Neural progenitor cell (in vitro differentiated cells): ENCODE results near the gene IL5RA. TPM values are rescaled to one million over a fixed set of nuclear protein-coding genes. Genes with fewer than 3 reads are reported as not detected.

Experiments
- DNase-seq: peaks from one replicate; pipeline ENCODE4 v3.0.0-alpha.2; 2016; ENCODE audit warnings: low spot score
- H2AFZ ChIP-seq: fragments of 200-600 bp; sonication (generic); replicated peaks from 2 replicates; pipeline ENCODE4 v1.6.1; 2016; ENCODE audit warnings: antibody characterized with exemption
- H3F3A ChIP-seq: fragments of 200-600 bp; sonication (generic); 2 replicates; pipeline ENCODE4 v1.6.1; 2016; ENCODE audit warnings: antibody characterized with exemption, low read depth
- H3K27ac ChIP-seq: fragments of 200-600 bp; sonication (generic); 2 replicates; pipeline ENCODE4 v1.5.1; 2016; ENCODE audit warnings: mild to moderate bottlenecking
- H3K27me3 ChIP-seq: fragments of 200-600 bp; sonication (generic); 2 replicates; pipeline ENCODE4 v1.6.1; 2016; ENCODE audit warnings: mild to moderate bottlenecking, moderate library complexity
- H3K36me3 ChIP-seq: fragments of 200-600 bp; sonication (generic); 2 replicates; pipeline ENCODE4 v1.5.1; 2016
- H3K4me1 ChIP-seq: fragments of 200-600 bp; sonication (generic); 2 replicates; pipeline ENCODE4 v1.6.1; 2016; ENCODE audit warnings: mixed run types
- H3K4me2 ChIP-seq: fragments of 200-600 bp; sonication (generic); 2 replicates; pipeline ENCODE4 v1.6.1; 2016
- H3K4me3 ChIP-seq: fragments of 200-600 bp; sonication (generic); 2 replicates; pipeline ENCODE4 v1.5.1; 2016
- H3K79me2 ChIP-seq: fragments of 200-600 bp; sonication (generic); 2 replicates; pipeline ENCODE4 v1.6.1; 2016; ENCODE audit warnings: low read depth
- H3K9ac ChIP-seq: fragments of 200-600 bp; sonication (generic); 2 replicates; pipeline ENCODE4 v1.6.1; 2016
- H3K9me3 ChIP-seq: fragments of 200-600 bp; sonication (generic); 2 replicates; pipeline ENCODE4 v1.5.1; 2016; ENCODE audit warnings: low read depth
- H4K20me1 ChIP-seq: fragments of 200-600 bp; sonication (generic); 2 replicates; pipeline ENCODE4 v1.6.1; 2016; ENCODE audit warnings: low read depth
- H3K27ac Mint-ChIP-seq: 3 replicates; pipeline ENCODE4 v1.8.0; 2021; ENCODE audit warnings: mixed read lengths
- H3K27me3 Mint-ChIP-seq: 2 replicates; pipeline ENCODE4 v1.8.0; 2022; ENCODE audit warnings: low read depth, mild to moderate bottlenecking, inconsistent platforms, moderate library complexity, mixed read lengths; ENCODE audit not compliant: insufficient read depth
- H3K36me3 Mint-ChIP-seq: 3 replicates; pipeline ENCODE4 v1.8.0; 2021; ENCODE audit warnings: mixed read lengths
- H3K4me1 Mint-ChIP-seq: 3 replicates; pipeline ENCODE4 v1.8.0; 2021; ENCODE audit warnings: mixed read lengths
- H3K4me3 Mint-ChIP-seq: 3 replicates; pipeline ENCODE4 v1.8.0; 2021; ENCODE audit warnings: mild to moderate bottlenecking, moderate library complexity, mixed read lengths
- H3K9me3 Mint-ChIP-seq: 3 replicates; pipeline ENCODE4 v1.8.0; 2020; ENCODE audit warnings: mixed read lengths
- CTCF ChIP-seq: fragments of 200-600 bp; sonication (generic); IDR thresholded peaks from 2 replicates; pipeline ENCODE4 v1.5.1; 2017; ENCODE audit warnings: antibody characterized with exemption, mild to moderate bottlenecking
- EZH2 ChIP-seq: fragments of 200-600 bp; sonication (generic); IDR thresholded peaks from 2 replicates; pipeline ENCODE4 v1.6.1; 2017; ENCODE audit warnings: antibody characterized with exemption, mild to moderate bottlenecking, moderate library complexity
- EZH2phosphoT487 ChIP-seq: fragments of 200-600 bp; sonication (generic); IDR thresholded peaks from 2 replicates; pipeline ENCODE4 v1.6.1; 2017; ENCODE audit warnings: antibody characterized with exemption
- total RNA-seq: library from RNA; depleted of rRNA; stranded (reverse); fragments of >200 nt; gene quantifications from 2 replicates; pipeline ENCODE4 v1.2.3, GENCODE V29; 2015; ENCODE audit warnings: low replicate concordance

The IL5RA gene
- total RNA-seq, 1 donor from 2014 or later = not detected

GRCh38 chr3:3059645-3060044 is 50.5 kb downstream of the IL5RA start:
- H3K27me3 Mint-ChIP-seq = no peaks in the 10 kb centered on the region
- TF ChIP-seq EZH2phosphoT487 = no peak
- TF ChIP-seq EZH2 = no peak
- no peak for TF ChIP-seq CTCF
- no peaks in the 10 kb centered on the region for H3K9me3 ChIP-seq
- DNase-seq = no peak
- H3K36me3 ChIP-seq = no peaks in the 10 kb centered on the region
- H3K36me3 Mint-ChIP-seq = no peaks in the 10 kb centered on the region
- no peak overlapping the region for H3K4me3 Mint-ChIP-seq
- H4K20me1 ChIP-seq = no peaks in the 10 kb centered on the region
- no peak overlapping the region for H3K27ac Mint-ChIP-seq
- no peak overlapping the region for H2AFZ ChIP-seq
- H3K4me3 ChIP-seq = no peak overlapping the region
- no peak overlapping the region for H3K27ac ChIP-seq
- H3K4me1 ChIP-seq = peaks cover 16% of the 10 kb centered on the region
- peaks cover 9% of the 10 kb centered on the region for H3K4me1 Mint-ChIP-seq
- no peaks in the 10 kb centered on the region for H3K27me3 ChIP-seq
- H3K9me3 Mint-ChIP-seq = no peaks in the 10 kb centered on the region
- no peaks in the 10 kb centered on the region for H3K79me2 ChIP-seq
- H3F3A ChIP-seq = no peaks in the 10 kb centered on the region
- H3K9ac ChIP-seq = no peak overlapping the region
- peak overlapping the region; percentile 61 for H3K4me2 ChIP-seq

GRCh38 chr3:3053974-3054373 is 56.2 kb downstream of the IL5RA start:
- H3K27me3 Mint-ChIP-seq = no peaks in the 10 kb centered on the region
- Histone ChIP-seq H3K79me2 (no peaks in the 10 kb centered on the region), H3K4me2 (no peak overlapping the region), H3F3A (no peaks in the 10 kb centered on the region), H3K27ac (no peak overlapping the region), H3K4me3 (no peak overlapping the region), H2AFZ (no peak overlapping the region), H3K36me3 (no peaks in the 10 kb centered on the region), H3K27me3 (no peaks in the 10 kb centered on the region), H3K9me3 (no peaks in the 10 kb centered on the region), H4K20me1 (no peaks in the 10 kb centered on the region), H3K9ac (no peak overlapping the region), H3K4me1 (no peaks in the 10 kb centered on the region)
- H3K9me3 Mint-ChIP-seq = no peaks in the 10 kb centered on the region
- no peak overlapping the region for H3K4me3 Mint-ChIP-seq
- H3K4me1 Mint-ChIP-seq = no peaks in the 10 kb centered on the region
- TF ChIP-seq EZH2phosphoT487 = no peak
- TF ChIP-seq EZH2 = no peak
- no peak for TF ChIP-seq CTCF
- DNase-seq = no peak
- no peaks in the 10 kb centered on the region for H3K36me3 Mint-ChIP-seq
- no peak overlapping the region for H3K27ac Mint-ChIP-seq

GRCh38 chr3:3038201-3038991 is 71.8 kb downstream of the IL5RA start:
- Histone ChIP-seq H3K36me3 (no peaks in the 10 kb centered on the region), H3K9ac (no peak overlapping the region), H3K4me1 (peaks cover 16% of the 10 kb centered on the region), H4K20me1 (no peaks in the 10 kb centered on the region), H3F3A (no peaks in the 10 kb centered on the region), H3K4me3 (no peak overlapping the region), H2AFZ (no peak overlapping the region), H3K27me3 (no peaks in the 10 kb centered on the region), H3K4me2 (no peak overlapping the region), H3K79me2 (no peaks in the 10 kb centered on the region), H3K9me3 (no peaks in the 10 kb centered on the region), H3K27ac (no peak overlapping the region)
- peaks cover 4% of the 10 kb centered on the region for H3K9me3 Mint-ChIP-seq
- TF ChIP-seq EZH2 (no peak), CTCF (no peak), EZH2phosphoT487 (no peak)
- peak overlapping the region; percentile 48 for H3K27ac Mint-ChIP-seq
- peaks cover 16% of the 10 kb centered on the region for H3K36me3 Mint-ChIP-seq
- DNase-seq = no peak
- no peak overlapping the region for H3K4me3 Mint-ChIP-seq
- H3K4me1 Mint-ChIP-seq = peaks cover 21% of the 10 kb centered on the region
- peaks cover 2% of the 10 kb centered on the region for H3K27me3 Mint-ChIP-seq
